Natural killer cell (primary cell): ENCODE measurements around the gene CYP4F3. TPM values are rescaled to one million over a fixed set of nuclear protein-coding genes. Genes with fewer than 3 reads are reported as not detected.

Source experiments
- ATAC-seq, 3 donors: fragments of 150-1000 bp in 2 of 3; fragments of 200-7000 bp in 1 of 3; cut with Tn5 transposase; 1 replicate in 1 of 3; 2 replicates in 2 of 3; pipeline ENCODE4 v1.10.0; 2021; ENCODE audit warnings: mild to moderate bottlenecking in 2 of 3, moderate library complexity in 2 of 3
- DNase-seq, 2 donors: peaks; one replicate each; pipeline versions ENCODE4 v3.0.0 to v3.0.0-alpha.2; 2013 to 2021; ENCODE audit warnings: mixed read lengths in 1 of 2
- H3K27ac ChIP-seq: one replicate; pipeline ENCODE4 v1.5.1; 2013; ENCODE audit warnings: mild to moderate bottlenecking, low read length
- H3K27me3 ChIP-seq: one replicate; pipeline ENCODE4 v1.6.1; 2013; ENCODE audit warnings: low read length; ENCODE audit not compliant: control insufficient read depth, insufficient read depth
- H3K36me3 ChIP-seq: one replicate; pipeline ENCODE4 v1.6.1; 2013; ENCODE audit warnings: low read length; ENCODE audit not compliant: control insufficient read depth, insufficient read depth
- H3K4me1 ChIP-seq: one replicate; pipeline ENCODE4 v1.6.1; 2013; ENCODE audit warnings: low read length; ENCODE audit not compliant: control insufficient read depth, insufficient read depth
- H3K4me3 ChIP-seq: one replicate; pipeline ENCODE4 v1.5.1; 2013; ENCODE audit warnings: low read length
- H3K9me3 ChIP-seq: one replicate; pipeline ENCODE4 v1.6.1; 2013; ENCODE audit warnings: low read length; ENCODE audit not compliant: control insufficient read depth, insufficient read depth
- H3K27ac Mint-ChIP-seq, 2 donors: one replicate each; pipeline ENCODE4 v1.8.0; 2022; ENCODE audit warnings: mild to moderate bottlenecking in 2 of 2, mixed read lengths in 2 of 2, moderate library complexity in 1 of 2
- H3K27me3 Mint-ChIP-seq, 2 donors: one replicate each; pipeline ENCODE4 v1.8.0; 2022; ENCODE audit warnings: low read depth in 2 of 2, mixed read lengths in 2 of 2
- H3K36me3 Mint-ChIP-seq: one replicate; pipeline ENCODE4 v1.8.0; 2022; ENCODE audit warnings: mixed read lengths
- H3K4me1 Mint-ChIP-seq, 2 donors: one replicate each; pipeline ENCODE4 v1.8.0; 2022; ENCODE audit warnings: mixed read lengths in 2 of 2
- H3K4me3 Mint-ChIP-seq: one replicate; pipeline ENCODE4 v1.8.0; 2022; ENCODE audit warnings: mild to moderate bottlenecking, moderate library complexity, mixed read lengths
- H3K9me3 Mint-ChIP-seq, 2 donors: one replicate each; pipeline ENCODE4 v1.8.0; 2022; ENCODE audit warnings: mixed read lengths in 2 of 2
- WGBS: methylation state at CpG from one replicate; pipeline ENCODE4 v1.1.7; 2013; ENCODE audit warnings: missing lambda C conversion rate; ENCODE audit not compliant: insufficient coverage; 5-methylcytosine and 5-hydroxymethylcytosine counted together
- intact Hi-C: fragments of 100-400 bp; cut with micrococcal nuclease; formaldehyde crosslinking; loops from one replicate; pipeline ENCODE4 v1.14.2; 2022
- total RNA-seq, 4 donors: library from RNA; stranded (reverse); fragments of 120-200 nt in 1 of 4; gene quantifications; one replicate each; pipeline versions ENCODE4 v1.2.3 to v1.2.4, GENCODE V29; 2013 to 2022
- TF ChIP-seq, protein P1 (sequence below): fragments of 200-600 bp; IDR thresholded peaks from one replicate; pipeline ENCODE4 v1.8.0; 2022; ENCODE audit warnings: antibody characterized with exemption

CYP4F3 gene
- total RNA-seq, 3 donors from 2014 or later (not counting 1 experiment from before 2014, with no cell fraction given) = 0.07 to 3.4 TPM; not detected in 1

DNA sequence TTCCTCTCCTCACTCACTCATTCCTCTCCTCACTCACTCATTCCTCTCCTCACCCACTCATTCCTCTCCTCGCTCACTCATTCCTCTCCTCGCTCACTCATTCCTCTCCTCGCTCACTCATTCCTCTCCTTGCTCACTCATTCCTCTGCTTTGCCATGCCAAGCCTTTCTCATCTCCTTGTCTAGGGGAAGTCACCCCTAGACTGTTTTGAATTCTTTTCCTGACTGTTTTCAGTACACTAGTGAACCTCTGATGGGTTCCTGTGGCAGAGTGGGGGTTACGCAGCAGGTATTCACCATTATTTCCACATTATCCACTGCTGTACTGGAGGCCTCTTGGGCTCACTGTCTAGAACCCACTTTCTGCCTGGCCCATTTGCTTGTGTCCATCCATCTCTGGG, 24.5 kb upstream of the CYP4F3 start:
- H3K27me3 Mint-ChIP-seq = peaks cover 11 to 14% of the 10 kb centered on the region in 2 donors
- no peaks in the 10 kb centered on the region for H3K4me1 Mint-ChIP-seq
- H3K36me3 Mint-ChIP-seq = no peaks in the 10 kb centered on the region
- H3K9me3 Mint-ChIP-seq = no peaks in the 10 kb centered on the region
- DNase-seq = no peak
- ATAC-seq = no peak
- intact Hi-C loops = no loop called here
- no peak overlapping the region for H3K4me3 Mint-ChIP-seq
- no peak overlapping the region for H3K27ac Mint-ChIP-seq
- Histone ChIP-seq H3K4me3 (no peak overlapping the region), H3K4me1 (no peaks in the 10 kb centered on the region), H3K27ac (no peak overlapping the region), H3K27me3 (no peaks in the 10 kb centered on the region), H3K36me3 (no peaks in the 10 kb centered on the region), H3K9me3 (no peaks in the 10 kb centered on the region)
- WGBS = 90% methylated on average over 4 of the region's 4 CpGs
- TF ChIP-seq, protein P1, sequence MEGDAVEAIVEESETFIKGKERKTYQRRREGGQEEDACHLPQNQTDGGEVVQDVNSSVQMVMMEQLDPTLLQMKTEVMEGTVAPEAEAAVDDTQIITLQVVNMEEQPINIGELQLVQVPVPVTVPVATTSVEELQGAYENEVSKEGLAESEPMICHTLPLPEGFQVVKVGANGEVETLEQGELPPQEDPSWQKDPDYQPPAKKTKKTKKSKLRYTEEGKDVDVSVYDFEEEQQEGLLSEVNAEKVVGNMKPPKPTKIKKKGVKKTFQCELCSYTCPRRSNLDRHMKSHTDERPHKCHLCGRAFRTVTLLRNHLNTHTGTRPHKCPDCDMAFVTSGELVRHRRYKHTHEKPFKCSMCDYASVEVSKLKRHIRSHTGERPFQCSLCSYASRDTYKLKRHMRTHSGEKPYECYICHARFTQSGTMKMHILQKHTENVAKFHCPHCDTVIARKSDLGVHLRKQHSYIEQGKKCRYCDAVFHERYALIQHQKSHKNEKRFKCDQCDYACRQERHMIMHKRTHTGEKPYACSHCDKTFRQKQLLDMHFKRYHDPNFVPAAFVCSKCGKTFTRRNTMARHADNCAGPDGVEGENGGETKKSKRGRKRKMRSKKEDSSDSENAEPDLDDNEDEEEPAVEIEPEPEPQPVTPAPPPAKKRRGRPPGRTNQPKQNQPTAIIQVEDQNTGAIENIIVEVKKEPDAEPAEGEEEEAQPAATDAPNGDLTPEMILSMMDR = no peak

- Mint-ChIP-seq H3K9me3 (no peaks in the 10 kb centered on the region), H3K36me3 (no peaks in the 10 kb centered on the region), H3K4me3 (no peak overlapping the region), H3K4me1 (no peaks in the 10 kb centered on the region), H3K27ac (no peak overlapping the region), H3K27me3 (peaks cover 11 to 14% of the 10 kb centered on the region in 2 donors)
- ATAC-seq (no peak), DNase-seq (no peak)
- H3K27me3 ChIP-seq = no peaks in the 10 kb centered on the region
- H3K36me3 ChIP-seq = no peaks in the 10 kb centered on the region
- H3K4me3 ChIP-seq = no peak overlapping the region
- H3K4me1 ChIP-seq = no peaks in the 10 kb centered on the region
- no peak overlapping the region for H3K27ac ChIP-seq
- 60% methylated on average over 7 of the region's 7 CpGs for WGBS
- H3K9me3 ChIP-seq = no peaks in the 10 kb centered on the region
- intact Hi-C loops = no loop called here
- TF ChIP-seq, protein P1 = no peak
Measured at GRCh38 chr19:15616627-15617270, 23.9 kb upstream of the CYP4F3 start.

DNA sequence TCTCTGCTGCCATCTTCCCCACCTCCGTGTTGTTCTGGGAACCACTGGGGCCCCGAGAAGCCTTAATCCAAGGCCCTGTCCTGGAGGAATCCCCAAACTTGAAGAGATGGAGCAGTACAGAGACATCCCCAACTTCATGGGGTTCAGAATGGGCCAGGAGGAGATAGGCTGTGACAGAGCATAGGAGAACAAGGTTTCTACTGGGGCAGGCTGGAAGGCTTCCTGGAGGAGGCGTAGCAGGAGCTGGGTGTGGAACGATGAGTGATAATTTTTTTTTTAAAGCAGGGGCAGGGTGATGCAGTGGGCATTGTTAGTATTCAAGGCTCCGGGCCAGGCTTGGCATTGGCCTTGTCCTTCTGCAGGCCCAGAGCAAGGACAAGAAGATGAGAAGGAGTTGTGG, 22.4 kb upstream of the CYP4F3 start:
- no peaks in the 10 kb centered on the region for H3K36me3 Mint-ChIP-seq

More for the DNA sequence above, 22.4 kb upstream of the CYP4F3 start:
- WGBS = 76% methylated on average over 5 of the region's 5 CpGs
- no peaks in the 10 kb centered on the region for H3K27me3 ChIP-seq
- Mint-ChIP-seq H3K4me1 (no peaks in the 10 kb centered on the region), H3K27ac (no peak overlapping the region), H3K9me3 (no peaks in the 10 kb centered on the region), H3K27me3 (peaks cover 20 to 21% of the 10 kb centered on the region in 2 donors), H3K4me3 (no peak overlapping the region)
- DNase-seq (no peak), ATAC-seq (no peak)
- no peak overlapping the region for H3K27ac ChIP-seq
- no peaks in the 10 kb centered on the region for H3K4me1 ChIP-seq
- H3K9me3 ChIP-seq = no peaks in the 10 kb centered on the region
- TF ChIP-seq, protein P1 = no peak
- H3K4me3 ChIP-seq = no peak overlapping the region
- H3K36me3 ChIP-seq = no peaks in the 10 kb centered on the region
- intact Hi-C loops = no loop called here
